Breast epithelium (tissue), 4 donors: ENCODE measurements around the gene MFSD1. TPM values are rescaled to one million over a fixed set of nuclear protein-coding genes. Genes with fewer than 3 reads are reported as not detected.

Source experiments
- DNase-seq, 2 donors: peaks; one replicate each; pipeline ENCODE4 v3.0.0-alpha.2; 2019; ENCODE audit warnings: low spot score in 2 of 2
- H3K27ac ChIP-seq, 2 donors: fragments of 200-600 bp; sonication (generic) in 1 of 2; one replicate each; pipeline ENCODE4 v1.5.1; 2016 to 2019; ENCODE audit warnings: mild to moderate bottlenecking in 1 of 2
- H3K27me3 ChIP-seq, 2 donors: fragments of 200-600 bp; sonication (generic) in 1 of 2; one replicate each; pipeline versions ENCODE4 v1.5.1 to v1.6.0; 2017 to 2019; ENCODE audit warnings: control low read depth in 1 of 2, mild to moderate bottlenecking in 1 of 2
- H3K36me3 ChIP-seq: fragments of 200-600 bp; one replicate; pipeline ENCODE4 v1.5.1; 2019
- H3K4me1 ChIP-seq, 2 donors: fragments of 200-600 bp; sonication (generic); one replicate each; pipeline ENCODE4 v1.5.1; 2016 to 2019; ENCODE audit warnings: control low read depth in 1 of 2
- H3K4me3 ChIP-seq, 3 donors: fragments of 200-600 bp; sonication (generic); 1 replicate in 2 of 3; 2 replicates in 1 of 3; pipeline ENCODE4 v1.5.1; 2016 to 2019; ENCODE audit warnings: mild to moderate bottlenecking in 3 of 3, moderate library complexity in 2 of 3
- H3K9me3 ChIP-seq, 2 donors: fragments of 200-600 bp; sonication (generic) in 1 of 2; one replicate each; pipeline ENCODE4 v1.5.1; 2016 to 2019; ENCODE audit warnings: control low read depth in 1 of 2
- CTCF ChIP-seq, 3 donors: fragments of 450-650 bp; IDR thresholded peaks; one replicate each; pipeline ENCODE4 v1.5.1; 2016 to 2017; ENCODE audit warnings: antibody characterized with exemption in 3 of 3, mild to moderate bottlenecking in 3 of 3, moderate library complexity in 3 of 3
- POLR2A ChIP-seq: fragments of 450-650 bp; IDR thresholded peaks from one replicate; pipeline ENCODE4 v1.6.1; 2016; ENCODE audit warnings: antibody characterized with exemption, mild to moderate bottlenecking, moderate library complexity
- POLR2AphosphoS5 ChIP-seq, 3 donors: sonication (generic); formaldehyde crosslinking; IDR thresholded peaks; one replicate each; pipeline ENCODE4 v1.6.1; 2017; ENCODE audit warnings: antibody characterized with exemption in 3 of 3
- intact Hi-C: fragments of 100-400 bp; cut with DNase I; formaldehyde crosslinking; loops from one replicate; pipeline ENCODE4 v1.15.1; 2023; ENCODE audit warnings: low total_unique reads
- total RNA-seq, 3 donors: library from RNA; depleted of rRNA; stranded (reverse); fragments of >200 nt; gene quantifications; one replicate each; pipeline ENCODE4 v1.1.0, GENCODE V29; 2016

Gene MFSD1
- total RNA-seq, 3 donors from 2014 or later = 76.7 to 134 (median 125) TPM

DNA sequence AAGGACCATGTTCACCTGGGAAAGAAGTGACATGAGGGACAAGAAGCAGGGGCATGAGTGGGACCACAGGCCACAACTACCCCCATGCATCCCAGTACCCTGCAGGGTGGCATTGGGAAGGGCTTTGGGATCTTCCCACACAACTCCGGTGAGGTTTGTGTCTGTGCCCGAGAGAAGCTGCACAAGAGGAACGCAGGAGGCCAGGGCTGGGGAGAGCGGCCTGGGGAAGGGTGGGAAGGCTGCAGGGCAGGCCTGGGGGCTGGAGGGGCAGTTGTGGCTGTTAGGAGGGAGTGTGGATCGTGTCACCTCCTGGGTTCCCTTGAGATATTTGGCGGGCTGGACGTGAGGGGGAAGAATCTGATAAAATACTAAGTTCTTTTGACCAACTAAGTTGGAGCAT lies 25.3 kb upstream of the MFSD1 start:
- H3K27me3 ChIP-seq = no peaks in the 10 kb centered on the region
- H3K4me3 ChIP-seq = no peak overlapping the region
- DNase-seq = no peak
- H3K27ac ChIP-seq = peak overlapping the region; percentile 89 to 92
- H3K36me3 ChIP-seq = no peaks in the 10 kb centered on the region
- peaks cover 8 to 20% of the 10 kb centered on the region in 2 donors for H3K4me1 ChIP-seq
- H3K9me3 ChIP-seq = no peaks in the 10 kb centered on the region
- TF ChIP-seq POLR2AphosphoS5 (IDR thresholded peaks at IDR 0.05) = no peak
- intact Hi-C loops = loop anchor here (5.0 kb wide), 1 partner anchor 44 kb away; the partner anchor contains the start of gene RARRES1

- no peak overlapping the region for H3K4me3 ChIP-seq
- H3K4me1 ChIP-seq = peaks cover 5 to 17% of the 10 kb centered on the region in 2 donors
- no peaks in the 10 kb centered on the region for H3K36me3 ChIP-seq
- no peaks in the 10 kb centered on the region for H3K27me3 ChIP-seq
- no peak for TF ChIP-seq POLR2A
- no peak for TF ChIP-seq CTCF (IDR thresholded peaks at IDR 0.05)
- TF ChIP-seq POLR2AphosphoS5 (IDR thresholded peaks at IDR 0.05) = no peak
- no peaks in the 10 kb centered on the region for H3K9me3 ChIP-seq
- peak overlapping the region; percentile 89 to 92 for H3K27ac ChIP-seq
- intact Hi-C loops = loop anchor here (5.0 kb wide), 1 partner anchor 45 kb away; the partner anchor contains the start of gene RARRES1
- no peak for DNase-seq
These were observed 24.5 kb upstream of the MFSD1 start for GRCh38 chr3:158777161-158777873.

DNA sequence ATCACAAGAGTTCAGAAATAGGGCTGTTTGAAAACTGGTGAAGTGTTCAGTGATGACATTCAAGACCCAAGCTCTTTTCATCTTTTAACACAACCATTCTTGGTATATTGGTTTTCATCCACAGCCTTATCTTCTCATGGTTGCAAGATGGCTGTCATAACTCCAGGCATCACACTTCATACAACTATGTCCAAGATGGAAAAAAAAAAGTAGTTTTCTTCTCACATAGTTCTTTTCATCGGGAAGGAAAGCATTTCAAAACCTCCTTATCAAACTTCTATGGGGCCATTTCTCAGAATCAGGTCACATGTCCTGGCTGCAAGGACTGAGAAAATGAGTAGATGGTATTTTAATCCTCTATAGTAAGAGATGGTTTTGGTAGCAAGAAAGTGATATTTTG lies 21.1 kb upstream of the MFSD1 start:
- no peaks in the 10 kb centered on the region for H3K9me3 ChIP-seq
- no peaks in the 10 kb centered on the region for H3K27me3 ChIP-seq
- peaks cover 0 to 3% of the 10 kb centered on the region in 2 donors for H3K4me1 ChIP-seq
- H3K36me3 ChIP-seq = no peaks in the 10 kb centered on the region
- H3K4me3 ChIP-seq = no peak overlapping the region
- H3K27ac ChIP-seq = no peak overlapping the region
- TF ChIP-seq CTCF (IDR thresholded peaks at IDR 0.05) = no peak
- TF ChIP-seq POLR2AphosphoS5 (IDR thresholded peaks at IDR 0.05) = no peak
- no peak for TF ChIP-seq POLR2A
- no peak for DNase-seq
- intact Hi-C loops = no loop called here

GRCh38 chr3:158781191-158781590 lies 20.7 kb upstream of the MFSD1 start:
- TF ChIP-seq CTCF (IDR thresholded peaks at IDR 0.05) (no peak), POLR2A (no peak), POLR2AphosphoS5 (IDR thresholded peaks at IDR 0.05) (no peak)
- H3K36me3 ChIP-seq = no peaks in the 10 kb centered on the region

DNA sequence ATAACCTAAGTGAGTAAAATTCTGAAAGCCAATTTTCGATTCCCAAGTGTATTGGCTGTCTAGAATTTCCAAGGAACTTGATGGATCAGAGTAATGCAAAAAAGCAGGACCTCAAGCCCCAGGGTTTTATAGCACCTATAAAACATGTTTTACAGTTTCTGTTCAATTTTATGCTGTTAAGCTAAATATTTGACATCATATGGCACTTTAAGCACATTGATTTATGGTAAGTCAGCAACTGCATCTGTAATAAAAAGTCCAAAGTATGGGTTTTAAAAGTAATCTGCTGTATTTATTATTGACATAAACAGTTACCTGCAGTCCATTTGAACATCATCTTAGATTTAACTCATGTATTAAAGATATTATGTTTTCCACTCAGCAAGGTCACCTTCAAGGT lies 20.0 kb upstream of the MFSD1 start:
- no peak for DNase-seq
- Histone ChIP-seq H3K27ac (no peak overlapping the region), H3K9me3 (no peaks in the 10 kb centered on the region), H3K36me3 (no peaks in the 10 kb centered on the region), H3K4me1 (peaks cover 0 to 3% of the 10 kb centered on the region in 2 donors), H3K4me3 (no peak overlapping the region), H3K27me3 (no peaks in the 10 kb centered on the region)
- TF ChIP-seq POLR2A (no peak), CTCF (IDR thresholded peaks at IDR 0.05) (no peak), POLR2AphosphoS5 (IDR thresholded peaks at IDR 0.05) (no peak)
- intact Hi-C loops = no loop called here

More at GRCh38 chr3:158781191-158781590, 20.7 kb upstream of the MFSD1 start:
- H3K9me3 ChIP-seq = no peaks in the 10 kb centered on the region
- peaks cover 0 to 3% of the 10 kb centered on the region in 2 donors for H3K4me1 ChIP-seq
- intact Hi-C loops = no loop called here
- DNase-seq = no peak
- H3K27ac ChIP-seq = no peak overlapping the region
- no peaks in the 10 kb centered on the region for H3K27me3 ChIP-seq
- H3K4me3 ChIP-seq = no peak overlapping the region
